HG03439 (cell line): ENCODE data around the gene PPP1R7.
A peak's percentile ranks its signal among the peaks of the same experiment; 100 is the strongest.

Experiments used
- ATAC-seq: cut with Tn5 transposase; IDR thresholded peaks from one replicate; pipeline ENCODE4 v1.9.1; 2021; ENCODE audit warnings: mild to moderate bottlenecking, moderate library complexity; ENCODE audit not compliant: unreplicated experiment

The PPP1R7 gene

DNA sequence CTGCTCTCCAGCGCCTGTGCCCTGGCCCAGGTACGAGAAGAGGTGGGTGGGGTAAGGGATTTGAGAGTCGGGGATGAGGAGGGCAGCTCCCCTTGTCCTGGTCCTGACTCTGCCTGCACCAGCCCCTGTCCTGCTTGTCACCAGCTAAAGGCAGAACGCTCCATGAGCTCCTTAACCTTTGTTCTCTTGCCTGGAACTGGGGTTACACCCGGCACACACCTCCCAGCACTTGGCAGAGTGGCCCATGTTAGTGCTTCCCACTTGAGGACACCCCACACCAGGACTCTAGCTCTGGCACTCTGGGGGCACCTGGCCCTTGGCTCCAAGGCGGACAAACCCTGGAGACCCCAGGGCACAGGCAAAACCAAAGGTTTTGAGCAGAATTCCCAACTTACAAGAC lies 57.4 kb downstream of the PPP1R7 start:
- no peak for ATAC-seq

DNA sequence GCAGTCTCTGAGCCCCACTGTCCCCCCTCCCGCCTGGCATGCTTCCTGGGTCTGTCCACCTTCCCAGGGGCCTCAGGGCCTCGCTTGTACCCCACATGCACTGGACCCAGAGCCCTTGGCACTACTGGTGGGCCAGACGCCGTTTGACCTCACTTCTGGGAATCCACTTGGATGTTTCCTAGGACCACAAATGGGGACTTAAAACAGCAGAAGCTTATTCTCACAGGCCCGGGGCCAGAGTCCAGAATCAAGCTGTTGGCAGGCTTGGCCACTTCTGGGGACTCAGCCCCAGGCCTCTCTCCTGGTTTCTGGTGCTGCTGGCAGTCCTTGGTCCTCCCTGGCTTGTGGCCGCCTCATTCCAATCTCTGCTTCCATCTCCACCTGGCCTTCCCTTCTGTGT lies 57.8 kb downstream of the PPP1R7 start:
- no peak for ATAC-seq

DNA sequence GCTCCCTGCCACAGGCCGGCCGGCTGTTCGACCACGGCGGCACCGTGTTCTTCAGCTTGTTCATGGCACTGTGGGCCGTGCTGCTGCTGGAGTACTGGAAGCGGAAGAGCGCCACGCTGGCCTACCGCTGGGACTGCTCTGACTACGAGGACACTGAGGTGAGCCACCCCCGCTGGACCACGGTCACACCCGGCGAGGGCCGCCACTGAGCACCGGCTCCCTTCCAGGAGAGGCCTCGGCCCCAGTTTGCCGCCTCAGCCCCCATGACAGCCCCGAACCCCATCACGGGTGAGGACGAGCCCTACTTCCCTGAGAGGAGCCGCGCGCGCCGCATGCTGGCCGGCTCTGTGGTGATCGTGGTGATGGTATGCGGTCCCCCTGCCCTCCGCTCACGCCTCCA lies 59.0 kb downstream of the PPP1R7 start:
- no peak for ATAC-seq

DNA sequence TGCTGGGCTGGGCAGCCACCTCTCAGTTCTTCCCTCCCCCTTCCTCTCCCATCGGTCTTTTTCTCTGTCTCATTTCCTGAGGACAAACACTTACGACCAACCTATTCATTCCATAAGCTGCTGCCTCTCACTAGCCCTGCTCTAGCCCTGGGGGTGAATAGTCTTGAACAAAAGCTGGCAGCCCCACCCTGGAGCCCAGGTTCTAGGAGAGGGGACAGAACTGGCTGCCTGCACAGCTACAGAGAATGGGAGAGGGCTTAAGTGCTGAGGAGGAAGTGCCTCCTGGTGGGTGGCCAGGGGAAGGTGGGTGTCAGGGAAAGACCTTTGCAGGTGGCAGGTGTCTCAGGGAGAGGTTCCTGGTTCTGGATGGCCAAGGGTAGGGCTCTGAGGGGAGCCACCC lies 61.0 kb downstream of the PPP1R7 start:
- ATAC-seq, result no peak

DNA sequence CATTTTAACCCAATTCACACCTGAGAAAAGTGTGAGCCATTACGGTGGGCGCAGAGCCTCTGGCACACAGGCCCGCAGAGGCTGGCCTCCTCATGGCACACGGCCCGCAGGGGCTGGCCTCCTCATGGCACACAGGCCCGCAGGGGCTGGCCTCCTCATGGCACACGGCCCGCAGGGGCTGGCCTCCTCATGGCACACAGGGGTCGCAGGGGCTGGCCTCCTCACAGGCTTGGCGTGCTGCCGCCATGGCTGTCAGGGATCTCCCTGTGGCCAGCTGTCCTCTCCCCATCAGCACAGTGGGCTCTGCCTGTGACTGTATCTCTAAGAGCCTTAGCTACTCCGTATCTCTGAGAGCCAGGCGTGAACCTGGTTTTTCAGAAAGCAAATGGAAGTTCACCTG lies 62.8 kb downstream of the PPP1R7 start:
- ATAC-seq, result no peak

DNA sequence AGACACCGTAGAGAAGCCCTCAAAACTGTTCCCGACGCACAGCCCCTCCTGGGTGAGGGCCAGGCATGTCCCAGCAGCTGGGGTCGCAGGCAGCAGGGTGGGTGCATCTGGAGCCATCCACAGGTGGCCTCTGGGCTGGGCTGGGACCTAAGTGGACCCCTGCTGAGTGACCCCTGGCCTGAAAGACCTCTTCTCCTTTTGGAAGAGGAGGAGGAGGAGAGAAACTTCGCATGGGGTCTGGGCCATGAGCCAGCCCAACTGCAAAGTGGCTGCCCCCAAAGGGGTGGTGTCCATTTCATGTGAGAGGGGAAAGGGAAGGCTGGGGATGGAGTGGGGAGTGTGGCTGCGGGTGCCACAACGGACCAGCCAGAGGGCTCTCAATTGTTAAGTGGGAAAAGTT lies 63.3 kb downstream of the PPP1R7 start:
- ATAC-seq, result no peak

DNA sequence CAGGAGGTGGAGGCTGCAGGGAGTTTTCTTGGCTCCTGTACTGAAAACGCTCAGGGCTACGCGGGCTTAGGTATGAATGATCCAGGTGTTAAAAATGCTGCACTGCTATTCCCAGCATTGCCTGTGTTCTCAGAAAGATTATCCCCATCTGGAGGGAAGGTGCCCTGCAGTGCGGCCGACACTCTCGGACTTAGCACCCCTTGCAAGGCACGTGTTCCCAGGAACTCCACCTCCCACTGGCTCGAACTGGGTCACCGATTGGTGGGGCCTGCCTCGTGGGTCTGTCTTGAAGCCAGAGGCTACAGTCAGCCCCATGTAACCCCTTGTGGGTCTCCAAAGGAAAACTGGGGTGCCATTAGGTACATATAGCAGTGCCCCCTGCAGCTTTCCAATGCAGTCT lies 63.9 kb downstream of the PPP1R7 start:
- no peak for ATAC-seq

DNA sequence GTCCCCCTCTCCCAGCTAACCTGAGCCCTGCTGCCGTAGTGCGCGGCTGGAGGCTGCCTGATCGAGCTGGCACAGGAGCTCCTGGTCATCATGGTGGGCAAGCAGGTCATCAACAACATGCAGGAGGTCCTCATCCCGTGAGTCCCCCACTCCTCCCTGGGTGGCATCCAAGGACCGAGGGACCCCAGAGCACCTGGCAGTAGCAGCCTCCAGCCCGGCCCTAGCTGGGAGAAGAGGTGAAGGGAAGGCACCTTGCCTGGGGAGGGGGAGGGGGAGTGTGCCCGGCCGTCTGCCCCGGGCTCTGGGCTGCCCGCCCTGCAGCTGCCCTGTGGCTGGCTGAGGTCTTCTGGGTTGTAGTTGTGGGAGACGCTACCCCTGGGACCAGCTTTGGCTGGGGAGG lies 64.5 kb downstream of the PPP1R7 start:
- no peak for ATAC-seq

DNA sequence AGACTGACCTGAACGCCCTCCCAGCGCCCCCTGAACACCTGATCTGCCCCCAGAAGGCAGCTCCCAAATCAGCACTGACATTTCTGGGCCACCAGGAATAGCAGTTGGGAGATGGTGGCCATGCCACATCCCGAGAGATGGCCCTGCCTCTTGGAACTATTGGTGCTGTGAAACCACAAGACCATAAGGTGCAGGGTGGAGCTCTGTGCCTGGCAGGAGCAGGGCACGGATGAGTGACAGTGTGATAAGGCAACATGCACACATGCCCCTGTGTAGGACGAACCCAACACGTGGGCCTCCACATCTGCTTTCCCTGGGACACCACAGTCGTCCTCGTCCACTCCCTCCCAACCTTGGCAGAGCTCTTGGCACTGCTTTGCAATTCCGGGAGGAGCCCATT lies 65.2 kb downstream of the PPP1R7 start:
- ATAC-seq, result no peak

DNA sequence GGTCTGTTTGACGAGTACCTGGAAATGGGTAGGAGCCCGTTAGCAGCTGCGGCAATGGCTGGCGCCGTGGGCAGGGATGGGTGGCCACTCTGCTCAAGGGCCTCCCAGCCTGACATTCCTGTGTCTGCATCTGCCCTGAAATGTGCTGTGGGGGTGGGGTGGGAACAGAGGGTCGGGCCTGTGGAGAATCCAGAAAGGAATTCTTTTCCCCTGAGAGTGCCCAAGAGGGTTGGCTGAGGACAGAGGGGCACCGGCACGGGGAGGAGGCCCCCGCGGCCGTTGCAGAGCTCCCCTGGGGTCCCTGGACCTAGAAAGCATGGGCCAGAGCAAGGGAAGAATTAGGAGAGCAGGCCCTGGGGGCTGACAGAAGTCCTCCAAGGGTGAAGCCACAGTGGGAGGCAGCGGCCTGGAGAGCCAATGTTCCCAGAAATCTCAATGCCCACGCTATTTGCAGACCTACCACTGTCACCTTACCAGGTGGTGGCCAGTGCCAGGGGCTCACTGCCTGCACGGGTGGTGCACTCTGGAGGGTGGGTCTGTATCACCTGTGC lies 66.0 kb downstream of the PPP1R7 start:
- ATAC-seq, result no peak

DNA sequence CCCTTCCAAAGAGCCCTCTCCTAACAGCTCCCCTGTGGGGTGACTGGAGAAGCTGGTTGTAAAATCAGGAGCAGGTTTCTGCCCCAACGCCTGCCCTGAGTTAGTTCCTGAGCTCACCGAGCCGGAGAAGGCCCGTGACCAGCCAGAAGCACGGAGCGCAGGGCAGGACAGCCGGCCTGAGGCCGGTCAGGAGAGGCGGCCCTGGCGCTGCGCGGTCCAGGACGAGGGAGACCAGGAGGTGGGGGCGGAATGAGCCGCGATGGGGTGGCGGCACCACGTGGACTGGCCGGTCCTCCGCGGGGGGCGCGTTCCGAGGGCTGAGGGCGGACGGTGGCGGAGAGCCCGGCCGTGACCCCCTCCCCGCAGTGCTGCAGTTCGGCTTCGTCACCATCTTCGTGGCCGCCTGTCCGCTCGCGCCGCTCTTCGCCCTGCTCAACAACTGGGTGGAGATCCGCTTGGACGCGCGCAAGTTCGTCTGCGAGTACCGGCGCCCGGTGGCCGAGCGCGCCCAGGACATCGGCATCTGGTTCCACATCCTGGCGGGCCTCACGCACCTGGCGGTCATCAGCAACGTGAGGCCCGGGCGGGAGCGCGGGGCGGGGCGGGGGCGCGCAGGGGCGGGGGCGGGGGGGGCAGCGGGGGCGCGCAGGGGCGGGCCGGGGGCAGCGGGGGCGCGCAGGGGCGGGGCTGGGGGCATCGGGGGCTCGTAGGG lies 67.2 kb downstream of the PPP1R7 start:
- peak; percentile 46 for ATAC-seq

DNA sequence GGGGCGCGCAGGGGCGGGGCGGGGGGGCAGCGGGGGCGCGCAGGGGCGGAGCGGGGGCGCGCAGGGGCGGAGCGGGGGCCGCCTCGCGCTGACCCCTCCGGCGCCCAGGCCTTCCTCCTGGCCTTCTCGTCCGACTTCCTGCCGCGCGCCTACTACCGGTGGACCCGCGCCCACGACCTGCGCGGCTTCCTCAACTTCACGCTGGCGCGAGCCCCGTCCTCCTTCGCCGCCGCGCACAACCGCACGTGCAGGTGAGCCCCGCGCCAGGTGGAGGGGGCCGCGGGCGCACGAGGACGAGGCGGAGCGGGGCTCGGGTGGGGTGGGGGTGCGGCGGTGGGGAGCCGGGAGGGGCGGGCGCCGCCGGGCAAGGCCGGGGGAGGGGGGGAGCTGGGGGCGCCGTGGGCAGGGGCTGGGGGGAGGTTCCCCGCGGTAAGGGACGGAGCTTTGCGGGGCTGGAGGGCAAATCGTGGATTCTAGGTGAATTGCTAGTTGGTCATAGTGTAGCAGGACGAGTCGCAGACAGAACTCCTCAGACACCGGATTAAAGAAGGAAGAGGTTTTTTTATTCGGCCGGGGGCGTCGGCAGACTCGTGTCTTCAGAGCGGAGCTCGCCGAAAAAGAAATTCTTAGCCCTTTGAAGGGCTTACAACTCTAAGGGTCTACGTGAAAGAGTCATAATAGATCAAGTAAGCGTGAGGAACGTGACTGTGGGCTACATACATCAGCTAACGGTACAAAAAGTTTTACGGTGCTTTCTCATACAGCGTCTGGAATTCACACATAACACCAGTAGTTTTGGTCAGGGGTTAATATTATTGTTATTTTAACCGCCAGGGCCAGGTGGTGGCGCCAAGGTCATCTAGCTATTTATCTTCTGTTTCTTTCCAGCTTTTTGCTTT lies 68.1 kb downstream of the PPP1R7 start:
- no peak for ATAC-seq

DNA sequence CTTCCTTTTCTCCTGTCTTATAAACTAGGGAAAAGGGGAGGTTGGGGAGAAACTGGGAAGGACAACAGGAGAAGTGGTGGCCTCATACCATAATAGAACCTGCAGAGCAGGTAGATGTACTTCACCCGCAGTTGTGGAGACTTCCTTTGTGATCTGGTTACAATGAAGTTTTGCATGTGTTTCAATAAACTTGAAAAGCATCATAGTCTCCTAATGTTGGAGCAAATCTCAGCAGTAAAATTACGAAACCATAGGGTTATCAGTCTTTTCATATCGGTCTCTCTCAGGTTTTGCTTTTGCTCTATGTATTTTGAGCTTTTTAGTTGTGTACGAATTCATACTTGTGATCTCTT lies 68.7 kb downstream of the PPP1R7 start:
- no peak for ATAC-seq

DNA sequence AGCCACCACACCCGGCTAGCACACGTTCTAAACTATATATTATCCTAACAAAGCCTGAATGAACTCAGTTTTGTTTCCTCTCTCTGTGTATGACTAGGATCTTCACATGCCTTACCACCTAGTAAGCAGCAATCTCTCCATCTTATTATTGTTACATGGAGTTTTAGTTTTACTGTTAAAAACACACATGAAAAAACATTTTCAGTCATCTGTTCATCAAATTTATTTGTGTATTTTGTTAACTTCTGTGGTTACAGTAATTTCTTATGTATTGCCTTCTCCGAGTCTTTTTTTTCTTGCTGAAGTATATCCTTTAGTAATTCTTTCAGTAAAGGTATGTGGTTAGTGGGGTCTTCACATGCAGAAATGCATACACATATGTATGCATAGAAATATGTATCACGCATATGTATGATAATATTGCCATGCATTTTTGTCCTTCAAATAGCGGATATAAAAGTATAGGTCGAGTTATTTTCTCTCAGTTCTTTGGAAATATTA lies 69.6 kb downstream of the PPP1R7 start:
- no peak for ATAC-seq

DNA sequence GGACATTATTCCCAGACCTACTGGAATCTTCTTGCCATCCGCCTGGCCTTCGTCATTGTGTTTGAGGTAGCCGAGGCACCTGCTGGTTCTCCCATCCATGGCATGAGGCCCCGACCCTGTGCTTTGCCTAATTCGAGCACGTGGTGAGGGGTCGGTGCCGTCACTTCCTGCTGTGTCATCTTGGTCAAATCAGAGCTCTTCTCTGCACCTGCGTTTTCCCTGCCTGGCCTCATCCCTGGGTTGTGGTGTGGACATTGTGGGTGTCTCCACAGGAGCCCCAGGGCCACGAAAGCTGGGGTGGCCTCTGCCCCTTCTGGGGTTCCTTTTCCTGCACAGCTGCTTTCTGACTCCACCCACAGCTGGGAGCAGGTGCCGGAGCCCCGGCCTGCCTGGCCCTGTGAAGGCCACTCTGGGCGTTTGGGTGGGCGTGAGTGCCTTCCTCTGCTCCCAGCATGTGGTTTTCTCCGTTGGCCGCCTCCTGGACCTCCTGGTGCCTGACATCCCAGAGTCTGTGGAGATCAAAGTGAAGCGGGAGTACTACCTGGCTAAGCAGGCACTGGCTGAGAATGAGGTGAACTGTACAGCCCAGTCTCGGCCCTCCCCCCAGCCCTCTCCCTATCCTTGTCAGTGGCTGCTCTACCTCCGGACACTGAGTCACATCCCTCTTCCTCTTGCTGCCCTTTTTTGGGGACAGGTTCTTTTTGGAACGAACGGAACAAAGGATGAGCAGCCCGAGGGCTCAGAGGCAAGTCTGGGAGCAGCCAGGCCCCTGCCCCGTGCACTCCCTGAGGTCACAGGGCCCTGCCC lies 73.1 kb downstream of the PPP1R7 start:
- no peak for ATAC-seq

DNA sequence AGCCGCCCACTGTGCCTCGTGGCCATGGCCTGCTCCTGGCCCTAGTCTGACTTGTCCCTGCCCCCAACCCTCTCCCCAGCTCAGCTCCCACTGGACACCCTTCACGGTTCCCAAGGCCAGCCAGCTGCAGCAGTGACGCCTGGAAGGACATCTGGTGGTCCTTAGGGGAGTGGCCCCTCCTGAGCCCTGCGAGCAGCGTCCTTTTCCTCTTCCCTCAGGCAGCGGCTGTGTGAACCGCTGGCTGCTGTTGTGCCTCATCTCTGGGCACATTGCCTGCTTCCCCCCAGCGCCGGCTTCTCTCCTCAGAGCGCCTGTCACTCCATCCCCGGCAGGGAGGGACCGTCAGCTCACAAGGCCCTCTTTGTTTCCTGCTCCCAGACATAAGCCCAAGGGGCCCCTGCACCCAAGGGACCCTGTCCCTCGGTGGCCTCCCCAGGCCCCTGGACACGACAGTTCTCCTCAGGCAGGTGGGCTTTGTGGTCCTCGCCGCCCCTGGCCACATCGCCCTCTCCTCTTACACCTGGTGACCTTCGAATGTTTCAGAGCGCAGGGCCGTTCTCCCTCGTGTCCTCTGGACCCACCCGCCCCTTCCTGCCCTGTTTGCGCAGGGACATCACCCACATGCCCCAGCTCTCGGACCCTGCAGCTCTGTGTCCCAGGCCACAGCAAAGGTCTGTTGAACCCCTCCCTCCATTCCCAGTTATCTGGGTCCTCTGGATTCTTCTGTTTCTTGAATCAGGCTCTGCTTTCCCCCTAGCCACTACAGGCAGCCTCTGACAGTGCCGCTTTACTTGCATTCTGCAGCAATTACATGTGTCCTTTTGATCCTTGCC lies 74.0 kb downstream of the PPP1R7 start:
- ATAC-seq, result no peak

DNA sequence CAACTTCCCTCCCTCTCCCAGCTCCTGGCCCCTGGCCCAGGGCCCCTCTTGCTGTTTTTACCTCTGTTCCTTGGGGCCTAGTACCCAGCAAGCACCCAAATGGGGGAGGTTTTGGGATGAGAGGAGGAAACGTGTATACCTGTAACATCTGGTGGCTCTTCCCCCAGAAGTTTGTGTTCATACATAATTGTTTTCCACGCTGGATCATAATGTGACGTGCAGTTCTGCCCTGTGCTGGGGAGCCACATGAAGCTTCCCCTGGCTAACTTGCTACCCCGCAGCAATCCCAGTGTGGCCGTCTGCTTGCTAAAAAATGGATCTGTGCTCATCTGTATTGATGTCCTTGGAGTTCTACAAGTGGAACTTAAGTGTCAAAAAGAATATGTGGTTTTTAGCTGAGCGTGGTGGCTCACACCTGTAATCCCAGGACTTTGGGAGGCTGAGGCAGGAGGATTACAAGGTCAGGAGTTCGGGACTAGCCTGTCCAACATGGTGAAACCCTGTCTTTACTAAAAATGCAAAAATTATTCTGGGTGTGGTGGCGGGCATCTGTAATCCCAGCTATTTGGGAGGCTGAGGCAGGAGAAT lies 74.7 kb downstream of the PPP1R7 start:
- ATAC-seq, result no peak

DNA sequence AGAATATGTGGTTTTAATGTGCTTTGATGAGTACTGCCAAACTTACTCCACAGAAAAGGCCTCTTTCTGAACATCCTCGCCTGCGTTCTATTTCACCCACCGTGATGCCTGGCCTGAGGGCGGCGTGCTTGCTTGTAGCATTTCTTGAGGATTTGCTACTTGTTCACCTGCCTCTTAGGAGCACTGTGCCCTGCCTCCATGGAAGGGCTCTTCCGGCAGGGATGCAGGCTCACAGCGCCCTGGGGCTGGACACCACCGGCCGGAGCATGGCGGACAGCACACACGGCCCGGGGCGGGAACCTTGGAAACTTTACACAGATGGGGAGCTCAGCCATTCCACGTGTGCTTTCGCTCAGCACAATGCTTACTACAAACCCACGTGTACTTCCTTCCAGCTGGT lies 75.3 kb downstream of the PPP1R7 start:
- no peak for ATAC-seq

DNA sequence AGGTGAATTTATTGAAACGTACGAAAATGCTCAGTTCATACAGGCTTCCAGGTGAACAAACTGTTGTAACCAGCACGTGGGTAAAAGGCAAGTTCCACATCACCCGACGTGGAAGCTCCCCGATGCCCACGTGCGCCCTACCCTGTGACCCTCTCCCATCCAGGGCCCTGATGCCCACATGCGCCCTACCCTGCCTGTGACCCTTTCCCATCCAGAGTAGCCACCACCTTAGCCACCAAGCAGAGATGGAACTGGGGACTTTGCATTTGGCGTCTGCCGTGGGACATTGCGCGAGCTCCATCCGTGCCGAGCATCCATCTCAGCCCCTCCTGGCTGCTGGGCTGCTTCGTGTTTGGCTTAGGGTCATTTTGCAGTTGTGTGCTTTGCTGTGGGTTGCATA lies 75.7 kb downstream of the PPP1R7 start:
- ATAC-seq, result no peak
